NCI-H2081 treated with DMSO at 0.1 percent for 48 hours (cell line): ENCODE results near the gene HOTAIR.

ENCODE experiments used
- DNase-seq: peaks from one replicate; lab custom pipeline; 2025; lab: John Stamatoyannopoulos, UW

Gene HOTAIR

DNA sequence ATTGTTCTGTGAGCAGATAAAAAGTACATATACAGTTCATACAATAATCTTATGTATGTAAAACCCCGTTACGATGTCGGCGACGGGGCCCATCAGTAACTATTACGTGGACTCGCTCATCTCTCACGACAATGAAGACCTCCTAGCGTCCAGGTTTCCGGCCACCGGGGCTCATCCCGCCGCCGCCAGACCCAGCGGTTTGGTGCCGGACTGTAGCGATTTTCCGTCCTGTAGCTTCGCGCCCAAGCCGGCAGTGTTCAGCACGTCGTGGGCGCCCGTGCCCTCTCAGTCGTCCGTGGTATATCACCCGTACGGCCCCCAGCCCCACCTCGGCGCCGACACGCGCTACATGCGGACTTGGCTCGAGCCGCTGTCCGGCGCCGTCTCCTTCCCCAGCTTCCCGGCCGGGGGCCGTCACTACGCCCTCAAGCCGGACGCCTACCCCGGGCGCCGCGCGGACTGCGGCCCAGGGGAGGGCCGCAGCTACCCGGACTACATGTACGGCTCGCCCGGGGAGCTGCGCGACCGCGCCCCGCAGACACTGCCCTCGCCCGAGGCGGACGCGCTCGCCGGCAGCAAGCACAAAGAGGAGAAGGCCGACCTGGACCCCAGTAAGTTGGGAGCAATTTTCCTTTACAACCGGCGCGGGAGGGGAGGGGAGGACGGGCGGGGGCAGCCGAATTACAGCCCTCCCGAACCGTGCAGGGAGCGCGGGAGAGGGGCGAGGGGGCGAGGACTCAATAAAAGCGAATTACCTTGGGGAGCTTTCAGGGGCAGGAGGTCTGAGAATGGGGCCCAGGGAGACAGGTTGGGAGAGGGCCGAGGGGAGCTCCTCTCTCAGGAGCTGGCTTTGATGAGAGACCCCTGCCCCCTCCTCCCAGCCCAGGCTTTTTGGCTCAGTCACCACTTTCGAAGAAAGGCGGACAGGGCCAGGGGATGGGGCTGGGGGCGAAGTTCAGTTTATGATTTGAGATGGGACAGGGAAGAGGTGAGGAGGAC, 25.7 kb upstream of the HOTAIR start, which contains the start of gene HOXC9:
TSS of gene HOXC9 (plus strand) at position 46 of the 999 bp plus-strand sequence. CDS start at position 74, 28 bp downstream.
- DNase-seq: no peak

DNA sequence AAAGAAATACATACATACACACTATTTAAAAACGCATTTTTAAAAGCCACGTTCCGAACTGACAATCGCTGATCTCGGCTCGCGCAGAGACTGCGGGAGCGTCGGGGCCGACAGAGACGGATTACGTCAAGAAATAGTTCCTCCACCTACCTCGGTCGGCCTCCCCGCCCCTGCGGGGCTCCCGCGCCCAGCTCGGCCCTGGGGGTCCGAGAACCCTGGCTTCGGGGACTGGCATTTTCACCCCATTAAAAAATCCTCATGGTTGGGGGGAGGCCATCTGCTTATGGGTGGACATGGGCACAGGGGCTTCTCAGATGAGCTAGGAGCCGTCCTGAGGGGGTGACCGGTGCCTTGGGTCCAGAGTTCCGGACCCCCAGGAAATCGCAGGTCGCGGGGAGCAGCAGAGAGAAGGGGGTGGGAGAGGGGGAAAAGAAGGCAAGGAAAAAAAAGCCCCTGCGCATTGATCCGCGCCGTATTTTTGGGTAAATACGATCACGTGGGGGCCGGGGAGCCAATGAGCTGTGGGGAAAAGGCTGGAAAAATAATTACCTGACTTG, 24.9 kb upstream of the HOTAIR start:
- no peak for DNase-seq

DNA sequence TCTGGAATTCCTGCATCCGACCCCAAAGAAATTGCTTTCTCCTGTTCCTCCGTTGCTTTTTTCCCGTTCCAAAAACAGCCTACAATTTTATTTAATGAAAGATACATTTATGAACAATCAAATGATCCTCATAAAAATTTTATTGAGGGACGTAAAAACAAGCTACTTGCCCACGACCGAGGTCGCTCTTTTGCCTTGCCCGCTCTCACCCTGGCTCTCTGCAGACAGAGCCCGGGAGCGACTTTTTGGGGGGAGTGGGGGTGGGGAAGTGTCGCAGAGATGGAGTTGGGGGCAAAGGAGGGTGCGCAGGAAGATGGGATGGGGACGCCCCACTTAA, 24.1 kb upstream of the HOTAIR start:
- DNase-seq: no peak

DNA sequence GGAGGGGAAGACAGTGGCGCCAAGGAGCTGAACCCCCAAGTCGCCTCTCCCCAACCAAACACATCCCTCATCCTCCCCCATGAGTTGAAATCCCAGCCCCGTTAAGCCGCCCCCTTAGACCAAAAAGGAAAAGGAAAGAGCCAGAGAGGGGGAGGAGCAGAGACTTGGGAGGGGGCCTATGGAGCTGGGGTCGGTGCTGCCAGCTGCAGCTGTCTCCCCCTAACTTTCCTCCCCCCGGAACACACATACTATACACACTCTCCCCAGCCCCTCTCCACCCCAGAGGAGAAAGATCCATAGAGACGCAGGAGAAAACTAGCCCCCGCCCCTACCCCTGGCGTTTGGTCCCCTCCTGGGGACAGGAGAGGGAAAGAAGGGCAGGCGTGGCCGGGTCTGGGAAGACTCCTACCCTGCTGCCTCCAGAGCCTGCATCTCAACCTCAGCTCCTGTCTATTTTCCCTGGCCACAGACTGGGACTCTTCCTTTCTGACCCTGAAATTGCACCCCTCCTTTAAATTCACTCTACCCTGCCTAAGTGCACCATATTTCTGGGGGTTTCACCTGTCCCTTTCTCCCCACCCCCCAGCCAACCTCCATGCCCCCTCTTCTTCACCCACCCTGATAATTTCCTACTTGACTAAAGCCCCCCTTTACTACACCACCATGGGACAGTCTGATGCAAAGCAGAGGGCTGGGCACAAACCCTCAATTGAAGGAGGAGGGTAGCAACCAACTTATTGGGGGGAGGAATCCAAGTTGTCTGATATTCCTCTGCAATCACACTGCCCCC, 23.6 kb upstream of the HOTAIR start:
- DNase-seq: no peak

- no peak for DNase-seq
These were observed 22.7 kb upstream of the HOTAIR start for GRCh38 chr12:53997204-53998109.

GRCh38 chr12:53996240-53997203, 21.8 kb upstream of the HOTAIR start:
- no peak for DNase-seq

- DNase-seq: no peak
These were observed 20.9 kb upstream of the HOTAIR start for GRCh38 chr12:53995378-53996239.

DNA sequence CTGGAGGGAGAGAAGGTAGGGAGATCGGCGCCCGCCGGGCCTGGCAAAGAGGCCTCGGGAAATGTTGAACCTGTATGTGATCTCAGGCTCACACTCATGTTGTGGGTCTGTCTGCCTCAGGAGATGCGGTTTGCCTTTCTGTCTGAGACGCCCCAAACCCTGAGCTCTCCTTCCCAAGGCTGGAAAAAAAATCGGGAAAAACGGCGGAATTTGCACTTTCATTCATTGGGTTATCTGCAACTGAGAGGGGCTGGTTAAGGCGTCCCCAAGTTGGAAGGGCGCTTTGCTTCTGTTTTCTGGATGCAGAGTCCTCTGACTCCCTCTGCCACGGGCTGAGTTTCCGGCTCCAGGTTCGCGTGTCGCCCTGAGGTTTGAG, 20.2 kb upstream of the HOTAIR start:
- DNase-seq: no peak

DNA sequence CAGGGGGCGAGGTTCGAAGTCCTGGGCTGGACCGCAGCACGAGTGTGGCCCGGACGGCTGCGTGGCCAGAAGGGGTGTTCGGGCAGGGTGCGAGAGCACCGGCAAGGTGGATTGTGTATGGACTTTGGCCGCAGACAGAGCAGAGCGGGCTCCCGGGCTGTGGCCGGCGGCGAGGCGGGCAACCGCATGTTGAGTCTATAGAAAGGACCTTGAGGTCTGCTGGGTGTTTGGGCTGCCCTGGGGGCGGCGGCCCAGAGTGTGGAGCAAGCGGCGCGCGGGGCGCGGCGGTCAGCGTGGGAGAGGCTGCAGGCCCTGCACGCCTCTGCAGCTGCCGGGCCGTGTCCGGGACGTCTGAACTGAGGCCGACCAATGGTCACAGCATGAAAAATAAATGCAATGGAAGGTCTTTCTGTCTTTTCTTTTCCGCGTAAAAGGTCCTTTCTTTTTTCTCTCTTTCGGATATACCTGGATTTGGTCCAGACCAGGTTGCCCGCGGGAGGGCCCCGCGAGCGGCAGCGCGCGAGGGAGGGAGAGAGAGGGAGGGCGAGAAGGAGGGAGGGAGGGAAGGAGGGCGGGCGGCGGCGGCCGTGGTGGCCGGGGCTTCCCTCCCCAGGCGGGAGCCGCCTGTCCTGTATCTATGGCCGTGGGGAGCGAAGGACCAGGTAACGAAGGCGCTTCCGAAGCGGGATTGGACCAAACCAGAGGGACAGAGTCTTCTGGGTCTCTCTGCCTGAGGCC, 19.7 kb upstream of the HOTAIR start:
- no peak for DNase-seq

- DNase-seq: no peak
These were observed 19.2 kb upstream of the HOTAIR start for GRCh38 chr12:53994009-53994263.

- DNase-seq: no peak
These were observed 18.6 kb upstream of the HOTAIR start for GRCh38 chr12:53993162-53994008.

DNA sequence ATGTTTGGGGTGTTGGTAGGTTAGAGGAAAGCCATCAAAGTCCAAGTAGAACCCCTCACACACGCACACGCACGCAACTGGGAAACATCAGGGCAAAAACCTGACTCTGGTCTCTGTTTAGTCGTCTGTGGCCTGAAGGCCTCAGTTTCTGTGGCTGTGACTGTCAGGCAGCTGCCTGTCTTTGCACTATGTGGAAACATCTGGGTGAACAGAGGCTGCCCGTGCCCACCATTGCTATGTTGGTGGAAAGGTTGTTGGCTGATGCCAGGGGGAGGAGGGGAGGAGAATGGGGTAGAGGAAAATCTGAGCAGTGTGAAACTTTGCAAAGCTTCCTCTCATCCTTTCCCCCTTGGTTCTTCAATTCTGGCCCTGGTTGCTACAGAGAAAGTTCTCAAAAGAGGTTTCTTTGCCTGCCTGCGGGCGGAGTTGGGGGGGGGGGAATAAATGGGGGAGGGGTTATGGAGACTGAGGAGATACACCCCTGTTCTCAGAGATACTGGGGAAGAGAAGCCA, 17.7 kb upstream of the HOTAIR start:
- DNase-seq: no peak

DNA sequence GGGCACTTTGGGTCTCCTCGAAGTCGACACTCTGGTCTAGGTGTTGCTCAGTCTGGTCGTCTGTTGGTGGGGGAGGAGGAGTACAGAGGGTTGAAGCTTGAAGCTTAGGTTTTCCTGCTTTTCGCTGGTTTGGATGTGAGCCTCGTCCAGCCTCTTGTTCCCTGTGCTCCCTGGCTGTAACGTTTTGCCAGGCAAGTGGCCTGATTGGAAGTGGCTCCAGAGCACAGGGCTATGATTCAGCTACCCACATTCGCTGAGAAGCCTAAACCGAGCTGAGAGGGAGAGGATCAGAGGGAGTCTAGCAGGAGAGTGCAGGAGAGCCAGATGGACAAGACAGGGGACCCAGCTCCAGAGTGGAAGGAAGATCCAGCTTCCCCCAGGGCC, 16.3 kb upstream of the HOTAIR start:
- no peak for DNase-seq

DNA sequence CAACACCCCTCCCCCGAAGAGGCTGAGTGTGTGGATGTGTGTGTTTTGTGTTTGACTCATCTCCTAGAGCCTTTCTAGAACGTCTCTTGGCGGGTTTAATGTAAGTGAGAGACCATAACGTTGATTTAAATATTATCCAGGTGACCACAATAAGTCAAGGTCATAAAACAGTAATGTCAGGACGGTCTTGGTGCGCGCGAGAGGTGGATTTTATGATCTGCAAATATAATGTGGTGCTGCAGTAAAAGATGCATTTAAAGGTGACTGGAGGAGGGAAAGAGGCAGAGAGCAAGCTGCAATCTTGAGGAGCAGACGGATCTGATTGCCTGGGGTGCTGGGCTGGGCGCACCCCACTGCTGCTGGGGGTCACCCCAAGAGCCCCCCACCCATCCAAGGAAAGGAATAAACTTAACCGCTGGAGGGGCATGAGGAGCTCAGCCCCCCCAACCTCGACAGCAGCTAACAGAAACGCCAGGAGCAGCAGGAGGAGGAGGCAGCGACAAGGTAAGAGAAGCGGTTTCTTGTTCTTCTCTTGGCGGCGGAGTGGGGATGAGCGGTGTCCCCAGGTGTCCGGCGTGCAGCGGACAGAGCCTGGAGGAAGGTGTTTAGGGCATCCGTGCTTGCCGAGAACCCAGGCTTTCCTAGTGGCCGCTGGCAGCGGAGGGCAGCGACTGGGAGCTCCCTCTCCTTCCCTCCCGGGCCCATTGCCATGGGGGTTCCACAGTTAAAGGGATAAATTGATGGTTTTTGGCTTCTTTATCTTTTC, 15.7 kb upstream of the HOTAIR start:
- no peak for DNase-seq

DNA sequence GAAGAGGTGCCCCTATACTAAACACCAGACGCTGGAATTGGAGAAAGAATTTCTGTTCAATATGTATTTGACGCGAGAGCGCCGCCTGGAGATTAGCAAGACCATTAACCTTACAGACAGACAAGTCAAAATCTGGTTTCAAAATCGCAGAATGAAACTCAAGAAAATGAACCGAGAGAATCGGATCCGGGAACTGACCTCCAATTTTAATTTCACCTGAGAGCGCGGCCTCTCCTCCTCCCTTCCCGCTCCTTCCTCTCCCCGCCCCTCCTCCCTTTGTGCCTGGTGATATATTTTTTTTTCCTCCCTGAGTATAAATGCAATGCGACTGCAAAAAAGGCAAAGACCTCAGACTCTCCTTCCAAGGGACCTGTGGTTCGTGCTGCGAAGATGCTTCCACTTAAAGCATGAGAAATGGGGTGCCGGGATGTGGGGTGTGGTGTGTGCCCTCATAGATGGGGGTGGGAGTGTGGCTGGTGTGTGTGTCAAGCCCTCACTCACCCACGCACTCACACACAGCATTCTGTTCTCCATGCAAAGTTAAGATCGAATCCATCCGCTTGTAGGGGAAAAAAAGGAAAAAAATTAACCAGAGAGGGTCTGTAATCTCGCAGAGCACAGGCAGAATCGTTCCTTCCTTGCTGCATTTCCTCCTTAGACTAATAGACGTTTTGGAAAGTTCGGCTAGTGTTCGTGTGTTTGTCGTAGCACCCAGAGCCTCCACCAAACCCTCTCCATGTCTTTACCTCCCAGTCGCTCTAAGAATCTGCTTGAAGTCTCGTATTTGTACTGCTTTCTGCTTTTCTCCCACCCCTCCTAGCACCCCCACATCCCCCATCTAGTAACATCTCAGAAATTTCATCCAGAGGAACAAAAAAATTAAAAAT, 14.7 kb upstream of the HOTAIR start:
- DNase-seq: no peak

GRCh38 chr12:53988541-53989226, 13.9 kb upstream of the HOTAIR start:
- DNase-seq: no peak
